Measurements from ENCODE around the gene OR2B3.
"Not testable (repeated sequence)": the region's sequence is repeated elsewhere in the genome, so short reads cannot be mapped to it uniquely, and the experiment has no call there.

OR2B3 gene, protein sequence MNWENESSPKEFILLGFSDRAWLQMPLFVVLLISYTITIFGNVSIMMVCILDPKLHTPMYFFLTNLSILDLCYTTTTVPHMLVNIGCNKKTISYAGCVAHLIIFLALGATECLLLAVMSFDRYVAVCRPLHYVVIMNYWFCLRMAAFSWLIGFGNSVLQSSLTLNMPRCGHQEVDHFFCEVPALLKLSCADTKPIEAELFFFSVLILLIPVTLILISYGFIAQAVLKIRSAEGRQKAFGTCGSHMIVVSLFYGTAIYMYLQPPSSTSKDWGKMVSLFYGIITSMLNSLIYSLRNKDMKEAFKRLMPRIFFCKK

DNA sequence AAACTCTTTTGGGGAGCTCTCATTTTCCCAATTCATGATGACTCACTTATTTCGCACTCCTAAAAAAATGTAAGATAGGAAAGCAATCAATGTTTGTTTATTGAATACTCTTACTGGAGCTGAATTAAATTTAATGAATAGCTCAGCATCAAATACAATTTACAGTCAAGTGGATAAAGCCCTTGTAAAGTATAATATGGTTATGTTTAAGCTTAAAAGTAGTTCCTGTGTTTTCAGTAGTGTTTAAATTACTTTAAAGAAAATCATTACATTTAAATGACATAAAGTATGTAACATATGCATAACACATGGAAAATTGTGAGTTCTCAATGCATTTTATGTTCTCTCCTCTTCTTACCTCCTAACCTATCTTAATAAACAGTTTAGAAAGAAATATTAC lies at the start of gene OR2B3:
TSS of gene OR2B3 (minus strand) at position 101 of the 400 bp plus-strand sequence. CDS start at position 36, 65 bp downstream.
- DNase-seq, result no peak

DNA sequence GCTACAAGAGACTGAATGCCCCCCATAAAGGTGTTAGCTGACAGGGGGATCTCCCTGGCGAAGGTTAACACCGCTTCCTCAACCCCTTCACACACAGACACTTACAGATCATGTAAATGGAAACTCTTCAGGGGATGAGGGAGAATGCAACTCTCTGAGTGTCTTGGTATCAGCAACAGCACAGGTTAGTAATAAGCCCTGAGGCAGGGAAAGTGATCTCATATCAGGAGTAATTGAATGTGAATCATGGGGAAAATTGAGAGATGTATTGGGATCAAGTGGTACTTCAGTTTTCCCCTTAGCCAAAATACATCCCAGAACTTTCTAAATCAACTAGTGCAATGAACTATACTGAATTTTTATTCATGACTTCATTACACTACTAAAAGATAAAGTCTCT lies 44.6 kb upstream of the OR2B3 start:
- DNase-seq, result no peak

- no peak for DNase-seq
Observed at GRCh38 chr6:29130644-29131043, 43.5 kb upstream of the OR2B3 start.

- no peak for DNase-seq
Observed at GRCh38 chr6:29129326-29130012, 42.4 kb upstream of the OR2B3 start.

- not testable (repeated sequence) for DNase-seq
Observed at GRCh38 chr6:29114964-29115363, 27.9 kb upstream of the OR2B3 start.

DNA sequence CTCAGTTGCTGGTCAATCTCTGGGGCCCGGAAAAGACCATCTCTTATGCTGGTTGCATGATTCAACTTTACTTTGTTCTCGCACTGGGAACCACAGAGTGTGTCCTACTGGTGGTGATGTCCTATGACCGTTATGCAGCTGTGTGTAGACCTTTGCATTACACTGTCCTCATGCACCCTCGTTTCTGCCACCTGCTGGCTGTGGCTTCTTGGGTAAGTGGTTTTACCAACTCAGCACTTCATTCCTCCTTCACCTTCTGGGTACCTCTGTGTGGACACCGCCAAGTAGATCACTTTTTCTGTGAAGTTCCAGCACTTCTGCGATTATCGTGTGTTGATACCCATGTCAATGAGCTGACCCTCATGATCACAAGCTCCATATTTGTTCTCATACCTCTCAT lies 25.0 kb upstream of the OR2B3 start:
- DNase-seq, result no peak

DNA sequence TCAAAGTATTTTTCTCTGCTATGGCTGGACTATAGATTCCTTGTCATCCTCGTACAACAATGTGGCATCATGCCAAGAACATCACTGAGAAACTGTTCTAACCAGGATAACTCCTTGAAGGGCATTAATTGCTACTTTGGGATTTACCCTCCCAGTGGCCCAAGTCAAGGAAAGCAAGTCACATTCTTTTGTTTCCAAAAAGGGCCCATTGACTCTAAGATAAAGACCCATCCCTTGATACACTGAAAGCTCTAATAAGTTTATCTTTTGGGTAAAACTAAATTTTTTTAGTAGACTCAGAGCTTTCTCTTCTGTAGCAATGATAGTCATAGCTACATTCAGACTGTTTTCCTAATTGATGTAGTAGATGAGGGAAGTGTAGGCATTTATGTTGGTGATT lies 20.6 kb upstream of the OR2B3 start, which contains the start of gene OR2J3:
TSS of gene OR2J3 (plus strand) at position 301 of the 400 bp plus-strand sequence. CDS start 3,833 bp downstream, outside the sequence.
- DNase-seq, result no peak

DNA sequence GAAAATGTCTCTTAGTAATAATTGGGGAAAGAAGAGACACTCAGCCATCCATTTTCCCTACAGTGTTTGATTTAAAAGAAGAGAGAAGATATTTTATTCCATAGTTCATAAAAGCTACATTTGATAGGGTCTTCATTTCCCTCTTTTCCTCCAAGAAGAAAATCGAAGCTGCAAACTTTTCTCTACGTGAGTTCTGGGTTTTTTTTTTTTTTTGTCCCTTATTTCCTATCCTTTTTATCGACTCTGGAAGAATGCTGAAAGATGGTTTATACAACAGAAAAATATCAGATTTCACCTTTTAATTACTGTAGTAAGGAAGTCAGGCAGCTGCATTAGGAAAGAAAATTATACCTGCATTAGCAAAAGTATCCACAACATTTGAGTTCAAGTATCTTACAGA lies 12.1 kb upstream of the OR2B3 start, which contains the start of gene OR2J1:
TSS of gene OR2J1 (plus strand) at position 301 of the 400 bp plus-strand sequence. CDS start 1,453 bp downstream, outside the sequence.
- no peak for DNase-seq

- no peak for DNase-seq
Observed at GRCh38 chr6:29097803-29098202, 10.7 kb upstream of the OR2B3 start.

DNA sequence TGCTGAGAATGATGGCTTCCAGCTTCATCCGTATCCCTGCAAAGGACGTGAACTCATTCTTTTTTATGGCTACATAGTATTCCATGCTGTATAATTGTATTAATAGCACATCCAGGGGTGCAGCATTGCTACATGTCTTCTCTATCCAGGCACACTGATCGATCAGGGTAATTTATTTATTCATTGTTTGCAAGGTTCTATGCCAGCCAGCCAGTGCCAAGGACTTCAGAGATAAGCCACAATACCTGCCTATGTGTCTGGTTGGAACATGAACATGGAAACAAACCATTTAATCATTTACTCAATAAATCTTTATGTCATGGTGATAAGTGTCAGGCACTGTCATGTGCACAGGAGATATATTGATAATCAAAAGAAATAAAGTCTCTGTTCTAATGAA lies 5.8 kb upstream of the OR2B3 start:
- DNase-seq, result no peak

- no peak for DNase-seq
Observed at GRCh38 chr6:29082457-29082856, 4.7 kb downstream of the OR2B3 start.

- DNase-seq, result no peak
Observed at GRCh38 chr6:29081312-29081711, 5.8 kb downstream of the OR2B3 start.

- DNase-seq, result no peak
Observed at GRCh38 chr6:29079203-29079602, 7.9 kb downstream of the OR2B3 start.

DNA sequence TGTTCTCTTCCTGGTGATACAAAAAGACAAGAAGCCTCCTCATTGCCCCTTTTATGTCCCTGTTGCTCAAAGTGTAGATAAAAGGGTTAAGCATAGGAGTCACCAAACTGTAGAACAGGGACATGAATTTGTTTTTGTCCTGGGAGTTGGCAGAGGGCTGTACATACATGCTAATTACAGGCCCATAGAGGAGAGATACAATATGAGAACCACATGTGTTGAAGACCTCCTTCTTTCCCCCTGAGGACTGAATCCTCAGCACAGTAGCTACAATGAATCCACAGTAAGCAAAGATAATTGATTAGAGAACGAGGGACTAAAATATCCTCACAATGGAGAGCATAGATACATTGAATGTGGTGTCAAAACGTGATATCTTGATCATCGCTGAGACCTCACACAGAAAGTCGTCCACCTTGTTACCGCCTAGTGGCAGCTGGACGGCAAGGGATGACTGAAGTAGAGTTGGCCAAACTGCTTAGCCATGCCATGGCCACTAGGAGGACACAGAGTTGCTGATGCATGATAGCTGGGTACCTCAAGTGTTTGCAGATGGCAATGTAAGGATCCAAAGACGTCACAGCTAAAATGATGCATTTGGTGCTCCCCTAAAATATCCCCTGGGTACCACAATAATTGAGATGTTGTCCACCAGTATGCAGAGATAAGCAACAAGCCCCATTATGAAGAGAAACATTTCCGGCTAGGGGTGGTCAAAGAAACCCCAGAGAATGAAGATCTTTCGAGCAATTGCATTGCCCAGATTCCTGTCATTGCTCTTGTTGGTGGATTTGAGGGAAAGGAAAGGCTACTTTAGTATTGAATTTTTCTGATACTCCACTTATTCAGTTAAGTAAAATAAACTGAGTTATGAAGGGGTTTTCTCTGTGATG lies 15.0 kb downstream of the OR2B3 start:
- no peak for DNase-seq

DNA sequence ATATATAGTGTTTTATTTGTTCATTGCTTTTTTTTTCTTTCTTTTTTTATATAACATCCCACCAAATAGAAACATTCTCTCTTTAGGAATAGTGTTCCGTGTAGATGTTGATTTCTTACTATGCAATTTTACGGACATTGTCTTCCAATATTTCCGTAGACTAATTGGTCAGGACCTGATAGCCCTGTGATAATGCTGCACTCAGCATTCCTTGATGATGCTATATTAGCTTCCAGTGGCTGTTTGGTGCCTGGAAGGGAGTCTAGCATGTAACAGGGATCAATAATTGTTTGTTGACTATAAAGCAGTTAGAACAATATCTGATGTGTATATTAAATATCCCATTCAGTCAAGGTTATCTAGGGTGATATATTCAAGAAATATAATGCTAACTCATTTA lies 35.4 kb downstream of the OR2B3 start:
- DNase-seq, result no peak

DNA sequence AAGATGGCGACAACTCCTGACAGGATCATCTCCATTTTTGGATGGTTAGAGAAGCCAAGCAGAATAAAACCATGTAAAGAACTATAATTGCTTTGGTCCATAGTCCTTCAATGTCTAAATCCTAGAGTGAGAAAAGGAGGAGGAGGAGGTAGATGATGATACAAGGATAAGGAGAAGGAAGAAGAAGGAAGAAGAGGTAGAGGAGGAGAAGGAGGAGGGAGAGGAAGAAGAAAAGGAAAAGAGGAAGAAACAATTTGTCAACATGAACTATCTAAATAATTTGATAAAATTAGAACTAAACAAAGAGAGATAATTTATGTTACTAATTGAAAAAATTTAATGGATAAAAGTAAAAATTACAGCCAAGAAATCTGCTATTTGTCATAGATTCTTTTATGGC lies 42.0 kb downstream of the OR2B3 start, which contains the start of gene OR2W1:
TSS of gene OR2W1 (minus strand) at position 101 of the 400 bp plus-strand sequence. CDS start at position 101, 0 bp downstream.
- no peak for DNase-seq

Measured in NCI-H1436 treated with DMSO at 0.1 percent for 48 hours (cell line).